Stimulated activated CD4-positive, alpha-beta T cell treated with anti-CD3 and anti-CD28 coated beads, Interleukin-1b, Interleukin-23, amount 100 ng/mL, for 24 hours (primary cell): ENCODE results near the gene TBL1XR1.
A peak's percentile ranks its signal among the peaks of the same experiment; 100 is the strongest.

Experiments
- DNase-seq, 4 experiments: peaks; one replicate each; pipeline ENCODE4 v3.0.0-alpha.2; 2020; ENCODE audit warnings: low read depth in 4 of 4, low spot score in 1 of 4

Gene TBL1XR1

DNA sequence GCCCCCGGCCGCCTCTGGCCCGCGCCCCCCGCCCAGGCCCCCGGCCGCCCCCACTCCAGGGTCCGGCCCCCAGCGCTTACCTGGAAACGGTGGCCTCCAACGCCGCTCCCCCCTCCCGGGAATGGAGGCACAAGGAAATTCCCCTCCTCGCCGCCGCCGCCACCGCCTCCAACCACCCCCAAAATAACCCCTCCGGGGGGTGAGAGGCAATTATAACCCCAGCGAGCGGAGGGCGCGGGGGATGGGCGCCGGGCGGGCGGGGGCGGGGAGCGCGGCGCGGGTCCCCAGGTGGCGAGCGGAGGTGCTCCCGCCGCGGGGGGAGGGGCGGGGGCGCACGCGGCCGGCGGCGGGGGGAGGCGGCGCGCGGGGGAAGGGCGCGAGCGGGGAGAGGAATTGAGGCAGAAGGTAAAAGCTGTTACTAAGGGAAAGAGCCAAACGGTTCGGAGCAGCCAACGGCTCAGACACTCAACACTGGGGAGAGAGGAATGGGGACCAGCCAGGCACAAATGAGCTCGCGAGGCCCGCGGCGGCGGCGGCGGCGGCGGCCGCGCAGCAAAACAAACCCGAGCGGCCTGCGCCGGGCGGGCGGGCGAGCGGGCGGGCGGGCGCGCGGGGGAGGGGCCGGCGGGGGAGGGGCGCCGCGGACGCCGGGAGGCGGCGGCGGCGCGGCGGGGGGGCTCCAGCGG is at the start of gene TBL1XR1:
TSS of gene TBL1XR1 (minus strand) at position 442 of the 686 bp plus-strand sequence. CDS start 132,505 bp downstream, outside the sequence.
- DNase-seq, result peak; percentile 50 to 70 (median 60)

DNA sequence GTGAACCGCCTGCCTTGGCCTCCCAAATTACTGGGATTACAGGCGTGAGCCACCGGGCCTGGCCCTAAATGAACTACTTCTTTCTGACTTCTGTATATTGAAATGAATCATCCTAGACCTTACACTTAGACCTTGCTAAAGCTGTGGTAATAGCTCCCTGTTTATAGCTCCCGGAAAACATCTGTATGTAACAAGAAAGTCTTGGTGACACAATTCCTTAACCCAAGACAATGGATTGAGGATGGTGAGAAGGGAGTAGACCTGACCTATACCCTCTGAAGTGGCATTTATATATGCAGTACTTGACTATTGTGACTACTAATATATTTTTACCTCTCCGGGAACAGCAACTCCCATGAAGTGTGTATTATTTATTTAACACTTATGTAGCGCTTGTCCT is 48.0 kb upstream of the TBL1XR1 start:
- DNase-seq, result no peak

DNA sequence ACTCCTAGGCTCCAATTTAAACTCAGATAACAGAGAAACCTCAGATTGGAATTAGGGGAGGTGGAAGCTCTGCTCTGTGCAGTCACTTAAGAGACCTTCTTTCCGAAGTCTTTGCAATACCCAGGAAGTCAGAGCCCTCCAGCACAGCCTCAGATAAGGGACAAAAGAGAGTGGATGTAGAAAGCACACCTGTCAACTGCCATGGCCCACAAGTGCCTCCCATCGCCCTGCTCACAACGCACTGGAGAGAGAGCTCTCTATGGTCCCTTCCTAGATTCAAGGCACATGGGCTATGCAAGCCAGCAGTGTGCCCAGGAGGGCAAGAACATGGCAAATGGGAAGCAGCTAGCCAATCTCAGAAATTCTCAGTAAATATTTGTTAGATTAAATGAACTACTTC is 47.3 kb upstream of the TBL1XR1 start:
- DNase-seq, result no peak

DNA sequence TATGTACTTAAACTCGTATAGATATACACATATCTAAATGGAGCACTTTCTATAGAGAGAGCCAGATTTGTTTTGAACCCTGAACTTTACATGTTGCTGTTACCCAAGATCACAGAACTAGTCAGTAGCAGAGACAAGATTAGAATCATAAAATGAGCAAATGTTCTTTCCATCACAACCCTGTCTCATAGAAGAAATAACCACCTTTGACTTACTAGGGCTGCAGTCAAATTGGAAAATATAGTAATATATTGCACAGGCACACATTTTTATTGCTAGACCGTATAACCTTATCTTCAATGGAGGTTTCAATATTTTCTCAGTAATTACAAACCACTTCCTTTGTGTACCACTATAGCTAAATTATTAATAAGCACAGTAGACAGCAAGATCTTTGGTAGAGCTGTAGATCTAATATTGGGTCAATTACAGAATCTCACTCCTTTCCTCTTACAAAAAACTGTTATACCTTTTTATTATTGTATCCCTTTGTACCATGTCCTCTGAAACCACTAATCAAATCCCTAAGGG is 41.5 kb upstream of the TBL1XR1 start:
- DNase-seq, result no peak

DNA sequence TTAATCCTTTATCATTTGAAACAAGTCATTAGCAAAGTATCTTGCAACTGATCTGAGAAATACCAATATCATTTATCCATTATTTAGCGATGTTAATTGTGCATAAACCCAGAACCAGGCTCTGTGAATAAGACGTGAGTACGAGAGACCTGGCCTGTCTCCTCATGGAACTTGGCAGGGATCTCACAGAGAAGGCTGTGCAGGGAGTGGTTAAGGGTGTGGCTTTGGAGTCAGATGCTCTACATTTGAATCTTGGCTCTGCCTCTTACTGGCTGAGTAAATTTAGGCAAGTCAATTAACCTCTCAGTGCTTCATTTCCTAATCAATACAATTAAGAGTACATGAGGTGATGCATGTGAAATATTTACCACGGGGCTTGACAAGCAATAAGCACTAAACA is 39.9 kb upstream of the TBL1XR1 start:
- no peak for DNase-seq

DNA sequence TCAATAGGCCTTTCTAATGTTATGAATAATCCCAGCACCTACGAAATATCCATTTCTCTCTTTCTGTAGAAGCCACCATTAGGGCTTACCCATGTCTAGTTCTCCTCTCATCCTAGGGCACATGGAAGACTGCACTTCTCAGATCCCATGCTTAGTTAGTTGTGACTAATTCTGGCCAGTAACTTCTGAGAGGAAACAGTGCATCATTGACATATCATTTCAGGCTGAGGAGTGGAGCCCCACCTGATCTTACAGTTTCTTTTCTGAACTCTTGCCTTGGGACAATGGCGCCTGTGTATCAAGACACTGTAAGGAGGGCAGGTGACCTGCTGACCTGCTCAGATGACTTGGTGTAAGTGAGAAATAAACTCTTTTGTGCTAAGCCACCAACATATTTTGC is 39.4 kb upstream of the TBL1XR1 start:
- DNase-seq, result no peak

DNA sequence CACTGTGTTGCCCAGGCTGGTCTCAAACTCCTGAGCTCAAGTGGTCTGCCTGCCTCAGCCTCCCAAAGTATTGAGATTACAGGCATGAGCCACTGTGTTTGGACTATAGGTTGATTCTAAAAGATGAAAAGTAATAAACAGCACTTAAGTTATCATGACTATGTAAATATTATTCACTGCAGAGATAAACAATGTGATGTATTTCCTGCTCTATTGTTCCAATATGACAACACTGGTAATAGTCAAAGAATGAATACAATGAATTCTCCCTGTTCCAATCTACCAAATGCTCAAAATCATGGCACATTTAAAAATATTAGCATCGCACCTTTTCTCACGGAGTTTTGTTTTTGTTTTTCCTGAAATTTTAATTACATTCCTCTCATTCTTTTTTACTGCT is 36.8 kb upstream of the TBL1XR1 start:
- no peak for DNase-seq

DNA sequence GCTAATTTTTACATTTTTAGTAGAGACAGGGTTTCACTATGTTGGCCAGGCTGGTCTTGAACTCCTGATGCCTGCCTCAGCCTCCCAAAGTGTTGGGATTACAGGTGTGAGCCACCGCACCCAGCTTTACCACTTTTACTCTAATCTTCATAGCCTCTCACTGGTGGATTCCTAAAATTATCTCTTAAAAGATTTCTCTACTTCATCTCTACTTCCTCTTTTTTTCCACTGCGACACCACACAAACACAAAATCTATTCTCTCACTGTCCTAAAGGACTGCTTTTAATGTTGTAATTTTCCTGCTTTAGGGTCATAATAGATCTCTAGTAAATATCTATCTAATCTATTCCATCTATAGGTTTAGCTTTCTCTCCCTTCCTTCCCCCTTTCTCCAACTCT is 34.0 kb upstream of the TBL1XR1 start:
- DNase-seq, result no peak

DNA sequence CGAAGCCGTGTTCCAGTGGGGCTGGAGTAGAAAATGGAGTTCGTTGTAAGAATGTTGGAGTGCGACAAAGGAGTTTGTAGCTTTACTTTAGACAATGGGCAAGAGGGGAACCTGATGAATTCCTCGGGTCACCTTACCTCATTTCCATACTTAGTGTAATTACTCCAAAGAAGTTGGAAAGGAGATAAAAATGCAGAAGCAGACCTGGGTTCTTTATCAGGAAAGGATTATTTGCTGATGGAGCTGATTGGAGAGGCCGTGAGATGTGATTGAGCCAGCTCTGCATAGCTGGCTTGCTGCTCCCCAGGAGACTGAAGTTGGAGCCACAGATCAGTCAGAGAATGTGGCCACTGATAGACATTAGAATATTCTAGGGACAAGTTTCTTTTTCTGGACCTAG is 33.4 kb upstream of the TBL1XR1 start:
- DNase-seq, result no peak

DNA sequence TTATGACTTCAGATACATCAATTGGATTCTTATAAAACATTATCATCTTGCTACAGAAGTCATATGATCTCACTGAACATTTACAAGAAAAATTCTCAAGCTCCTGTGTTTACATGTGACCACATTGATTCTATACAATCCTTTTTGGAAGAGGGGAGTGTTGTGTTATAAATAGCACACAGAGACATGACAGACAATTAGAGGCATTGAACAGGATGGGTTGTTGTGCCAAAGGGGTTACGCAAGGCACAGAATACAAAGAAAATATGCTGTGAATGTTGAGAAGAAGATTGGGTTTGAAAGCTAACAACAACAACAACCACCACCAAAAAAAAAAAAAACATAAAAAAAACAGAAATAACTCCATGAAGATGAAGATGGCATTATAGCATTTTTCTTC is 32.5 kb upstream of the TBL1XR1 start:
- no peak for DNase-seq

DNA sequence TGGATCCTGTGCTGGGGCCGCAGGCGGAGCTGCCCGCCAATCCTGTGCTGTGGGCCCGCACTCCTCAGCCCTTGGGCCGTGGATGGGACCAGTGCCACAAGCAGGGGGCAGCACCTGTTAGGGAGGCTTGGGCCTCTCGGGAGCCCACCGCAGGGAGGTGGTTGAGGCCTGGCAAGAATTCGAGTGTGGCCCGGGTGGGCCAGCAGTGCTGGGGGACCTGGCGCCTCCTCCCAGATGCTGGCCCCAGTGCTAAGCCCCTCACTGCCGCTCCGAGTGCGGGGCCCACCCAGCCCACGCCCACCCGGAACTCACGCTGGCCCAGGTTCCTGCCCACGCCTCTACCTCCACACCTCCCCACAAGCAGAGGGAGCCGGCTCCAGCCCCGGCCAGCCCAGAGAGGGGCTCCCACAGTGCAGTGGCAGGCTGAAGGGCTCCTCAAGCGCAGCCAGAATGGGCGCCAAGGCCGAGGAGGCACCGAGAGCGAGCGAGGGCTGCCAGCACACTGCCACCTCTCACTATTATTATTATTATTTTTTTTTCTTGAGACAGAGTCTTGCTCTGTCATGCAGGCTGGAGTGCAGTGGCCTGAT is 31.4 kb upstream of the TBL1XR1 start:
- DNase-seq, result no peak

DNA sequence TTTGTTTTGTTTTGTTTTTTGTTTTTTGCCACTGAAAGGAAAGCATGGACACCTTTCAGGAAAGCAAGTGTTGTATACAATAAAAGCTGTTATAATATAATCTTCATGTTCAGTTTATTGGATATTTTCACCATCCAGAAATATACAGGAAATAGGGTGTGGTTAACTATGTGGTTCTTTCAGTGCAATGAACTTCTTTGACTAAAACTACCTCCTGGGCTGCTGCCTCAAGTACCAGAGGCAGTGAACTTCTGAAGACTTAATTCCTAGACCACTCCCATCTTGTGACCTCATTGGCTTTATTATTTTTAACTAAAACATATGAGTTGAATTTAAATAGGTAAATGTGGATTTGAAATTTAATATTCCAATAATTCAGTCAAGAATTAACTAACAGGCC is 27.1 kb upstream of the TBL1XR1 start:
- no peak for DNase-seq

DNA sequence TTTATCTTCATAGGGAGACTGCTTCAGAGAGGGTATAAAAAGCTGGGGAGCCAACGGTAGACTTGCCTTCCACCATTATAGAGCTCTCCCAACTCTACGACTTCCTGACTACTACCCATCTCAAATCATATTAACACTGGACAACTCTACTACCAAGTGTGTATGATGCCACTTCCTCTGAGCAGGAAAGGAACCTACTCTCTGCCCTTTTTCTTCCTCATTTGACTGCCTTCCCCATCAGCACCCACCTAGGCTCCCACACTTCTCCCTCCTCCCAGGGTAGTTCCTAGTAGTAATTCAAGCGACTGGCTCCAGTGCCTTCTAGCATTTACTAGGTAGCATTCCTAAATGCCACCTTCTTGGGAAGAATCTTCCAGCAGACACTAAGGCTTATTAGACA is 24.5 kb upstream of the TBL1XR1 start:
- DNase-seq, result no peak

DNA sequence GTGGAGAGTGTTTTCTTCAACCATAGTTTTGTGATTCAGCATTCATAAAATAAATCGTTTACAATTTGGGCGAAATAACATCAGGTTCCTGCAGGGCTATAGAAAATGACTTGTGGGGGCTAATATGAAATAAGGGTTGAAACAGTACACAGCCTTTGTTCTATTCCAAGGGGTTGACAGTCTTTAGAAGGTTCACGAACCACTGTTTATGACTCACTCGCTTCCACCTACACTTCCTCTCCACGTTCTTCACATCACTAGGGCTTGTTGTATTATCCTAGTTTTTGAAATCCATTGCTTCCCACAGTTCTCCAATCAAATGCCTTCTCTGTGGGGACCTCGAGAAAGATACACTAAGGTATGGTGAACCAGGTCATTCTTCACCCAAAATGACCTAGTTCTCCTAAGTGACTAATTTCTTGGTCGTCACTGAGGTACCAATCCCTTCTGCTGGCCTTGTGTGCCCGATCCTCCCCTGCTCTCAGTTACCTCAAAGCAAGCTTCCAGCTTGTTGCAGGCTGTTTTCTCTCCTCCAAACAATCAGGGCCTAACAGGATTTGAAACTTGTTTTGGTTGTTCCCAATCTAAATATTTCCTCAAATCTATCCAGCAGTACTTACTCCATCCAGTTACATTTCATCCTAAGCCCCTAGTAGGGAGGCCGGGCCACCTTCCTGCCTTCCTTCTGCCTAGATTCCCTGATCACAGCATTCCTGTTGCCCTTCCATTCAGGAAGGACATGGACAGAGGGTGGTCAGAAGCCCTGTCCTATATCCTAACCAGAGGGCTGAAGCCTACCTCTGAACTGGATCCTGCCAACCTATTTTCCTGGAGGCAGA is 23.1 kb upstream of the TBL1XR1 start:
- DNase-seq, result no peak

DNA sequence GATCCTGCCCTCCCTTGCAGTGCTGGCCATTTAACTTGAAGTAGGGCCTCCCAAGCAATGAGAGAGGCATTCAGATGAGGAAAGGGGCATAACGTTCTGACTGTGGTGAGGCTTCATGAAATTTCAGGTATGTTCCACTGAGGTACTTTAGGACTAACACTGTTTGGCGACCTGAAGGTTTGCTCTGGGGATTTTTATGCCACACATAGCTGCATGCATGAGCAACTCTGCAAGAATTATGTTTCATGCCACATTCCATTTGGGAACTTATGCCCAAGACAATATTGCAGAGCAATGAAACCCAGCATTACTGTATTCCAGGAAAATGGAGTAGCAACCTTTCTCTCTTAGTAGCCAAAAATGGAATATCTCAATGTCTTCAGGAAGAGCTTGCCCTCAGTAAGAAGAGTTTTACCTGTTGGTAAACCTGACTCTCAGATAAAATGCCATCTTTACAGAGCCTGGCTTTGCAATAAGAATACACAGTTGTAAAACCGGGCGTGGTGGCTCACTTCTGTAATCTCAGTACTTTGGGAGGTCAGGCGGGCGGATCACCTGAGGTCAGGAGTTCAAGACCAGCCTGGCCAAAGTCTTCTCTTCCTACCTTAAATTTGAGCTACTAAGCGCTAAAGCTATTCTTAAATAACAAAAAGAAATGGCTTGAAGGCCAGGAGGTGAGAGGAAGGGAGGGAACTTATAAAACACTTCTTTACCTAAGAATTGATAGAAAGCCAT is 16.7 kb upstream of the TBL1XR1 start:
- no peak for DNase-seq

DNA sequence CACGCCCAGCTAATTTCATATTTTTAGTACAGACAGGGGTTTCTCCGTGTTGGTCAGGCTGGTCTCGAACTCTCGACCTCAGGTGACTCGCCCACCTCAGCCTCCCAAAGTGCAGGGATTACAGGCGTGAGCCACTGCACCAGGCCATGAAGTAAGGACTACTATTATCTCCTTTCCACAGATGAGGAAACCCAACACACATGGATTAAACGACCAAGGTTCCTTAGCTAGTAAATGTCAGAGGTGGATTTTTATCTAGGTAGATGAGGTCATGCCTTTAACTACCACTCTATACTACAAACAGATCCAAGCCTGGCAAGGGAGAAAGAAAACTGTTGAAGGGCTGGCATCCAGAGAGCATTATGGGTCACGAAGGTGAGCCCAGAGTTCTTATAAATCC is 15.5 kb upstream of the TBL1XR1 start:
- DNase-seq, result no peak

DNA sequence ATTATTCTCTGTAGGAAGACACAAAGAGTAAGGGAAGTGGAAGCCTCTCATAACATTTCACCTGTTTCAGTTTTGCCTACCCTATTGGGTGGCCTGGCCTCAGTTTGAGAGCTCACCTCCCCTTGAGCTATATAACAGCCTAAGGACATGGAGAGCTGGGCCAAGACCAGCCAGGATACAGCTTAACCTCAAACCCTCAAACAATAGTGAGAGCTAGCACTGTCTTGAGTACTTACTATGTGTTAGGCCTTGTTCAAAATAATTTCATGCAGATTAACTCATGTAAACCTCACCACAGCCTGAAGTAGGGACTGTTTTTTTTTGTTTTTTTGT is 15.0 kb upstream of the TBL1XR1 start:
- no peak for DNase-seq

DNA sequence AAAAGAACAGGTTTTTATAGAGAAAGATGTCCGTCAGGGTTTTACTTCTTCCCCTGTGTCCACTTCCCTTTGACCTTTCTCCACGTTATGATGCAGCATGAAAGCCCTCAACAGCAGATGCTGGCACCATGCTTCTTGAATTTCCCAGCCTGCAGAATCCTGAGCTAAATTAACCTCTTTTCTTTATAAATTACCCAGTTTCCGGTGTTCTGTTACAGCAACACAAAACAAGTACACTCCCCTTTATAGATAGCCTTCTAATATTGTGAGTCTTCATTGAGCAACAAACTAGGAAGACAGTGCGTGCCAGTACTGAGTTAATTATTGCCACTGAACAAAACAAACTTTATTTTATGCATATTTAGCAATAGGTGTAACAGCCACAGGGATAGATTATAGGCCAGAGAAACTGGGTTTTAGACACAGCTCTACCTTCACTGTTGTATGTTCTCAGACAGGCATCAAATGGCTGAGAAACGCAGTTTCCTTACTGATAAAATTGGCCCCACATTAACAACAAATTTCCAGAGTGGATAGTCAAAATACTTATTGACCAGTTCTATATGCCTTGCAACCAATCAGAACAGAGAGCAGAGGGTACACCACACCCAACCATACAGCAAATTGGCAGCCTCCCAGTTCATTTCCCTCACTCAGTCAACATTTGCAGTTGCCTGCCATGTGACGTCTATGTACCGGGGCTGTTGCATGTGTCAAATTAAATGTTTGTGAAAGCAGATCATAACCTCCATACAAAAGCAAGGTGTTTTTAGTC is 14.4 kb upstream of the TBL1XR1 start:
- no peak for DNase-seq

DNA sequence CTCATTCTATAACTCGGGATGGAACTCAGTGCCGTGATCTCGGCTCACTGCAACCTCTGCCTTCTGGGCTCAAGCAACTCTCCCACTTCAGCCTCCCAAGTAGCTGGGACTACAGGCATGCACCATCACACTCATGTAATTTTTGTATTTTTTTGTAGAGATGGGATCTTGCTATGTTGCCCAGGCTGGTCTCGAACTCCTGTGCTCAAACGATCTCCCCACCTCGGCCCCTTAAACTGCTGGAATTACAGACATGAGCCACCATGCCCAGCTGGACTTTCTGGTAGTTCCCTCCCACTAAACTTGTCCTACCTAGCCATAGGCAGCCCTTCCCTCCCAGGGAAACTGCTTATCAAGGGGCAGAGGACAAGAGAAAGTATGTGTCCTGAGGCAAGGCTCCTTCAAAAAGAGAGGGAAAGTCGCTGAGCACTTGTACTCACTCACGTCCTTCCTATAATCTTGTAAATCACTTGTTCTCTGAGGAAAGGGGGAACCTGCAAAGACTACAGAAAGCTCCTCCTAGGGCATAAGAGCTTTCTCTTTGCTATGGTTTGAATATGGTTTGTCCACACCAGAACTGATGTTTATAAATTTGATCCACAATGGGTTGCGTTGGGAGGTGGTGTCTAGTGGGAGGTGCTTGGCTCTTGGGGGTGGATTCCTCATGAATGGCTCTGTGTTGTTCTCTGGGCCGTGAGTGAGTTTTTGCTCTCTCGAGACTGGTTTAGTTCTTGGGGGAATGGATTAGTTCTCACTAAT is 13.6 kb upstream of the TBL1XR1 start:
- DNase-seq, result no peak

DNA sequence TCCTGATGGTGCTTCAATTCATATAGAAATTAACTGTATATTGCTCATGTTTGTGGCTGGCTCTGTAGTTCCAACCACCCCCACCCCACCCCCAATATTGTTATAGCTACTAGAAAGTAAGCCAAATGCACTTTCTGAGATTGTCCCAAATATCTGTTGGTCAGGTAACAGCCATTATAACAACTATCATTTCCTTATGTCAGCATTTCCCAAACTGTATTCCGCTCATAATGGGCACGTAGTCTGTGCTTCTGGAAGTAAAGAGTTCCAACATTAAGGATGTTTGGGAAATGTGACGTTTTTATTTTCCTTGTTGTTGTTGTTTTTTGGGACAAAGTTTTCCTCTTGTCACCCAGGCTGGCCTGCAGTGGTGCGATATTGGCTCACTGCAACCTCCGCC is 12.2 kb upstream of the TBL1XR1 start:
- no peak for DNase-seq
